Daoy (cell line): ENCODE measurements around the gene SF3B6. TPM values are rescaled to one million over a fixed set of nuclear protein-coding genes. Genes with fewer than 3 reads are reported as not detected.
"Not testable (repeated sequence)": the region's sequence is repeated elsewhere in the genome, so short reads cannot be mapped to it uniquely, and the experiment has no call there.

Experiments used
- DNase-seq: peaks from one replicate; pipeline ENCODE4 v3.0.0-alpha.2; 2015; ENCODE audit warnings: low read depth
- total RNA-seq: library from RNA; depleted of rRNA; stranded (reverse); fragments of >200 nt; shearing (Covaris generic); gene quantifications from 2 replicates; pipeline ENCODE4 v1.2.3, GENCODE V29; 2014

The SF3B6 gene
- total RNA-seq, 1 experiment from 2014 or later, result 314 TPM

DNA sequence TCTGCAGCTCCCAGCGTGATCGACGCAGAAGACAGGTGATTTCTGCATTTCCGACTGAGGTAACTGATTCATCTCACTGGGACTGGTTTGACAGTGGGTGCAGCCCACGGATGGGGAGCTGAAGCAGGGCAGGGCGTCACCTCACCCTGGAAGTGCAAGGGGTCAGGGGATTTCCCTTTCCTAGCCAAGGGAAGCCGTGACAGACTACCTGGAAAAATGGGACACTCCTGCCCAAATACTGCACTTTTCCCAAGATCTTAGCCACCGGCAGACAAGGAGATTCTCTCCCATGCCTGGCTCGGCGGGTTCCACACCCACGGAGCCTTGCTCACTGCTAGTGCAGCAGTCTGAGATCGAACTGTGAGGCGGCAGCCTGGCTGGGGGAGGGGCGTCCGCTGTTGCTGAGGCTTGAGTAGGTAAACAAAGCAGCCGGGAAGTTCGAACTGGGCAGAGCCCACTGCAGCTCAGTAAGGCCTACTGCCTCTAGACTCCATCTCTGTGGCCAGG is 19.1 kb upstream of the SF3B6 start:
- not testable (repeated sequence) for DNase-seq

DNA sequence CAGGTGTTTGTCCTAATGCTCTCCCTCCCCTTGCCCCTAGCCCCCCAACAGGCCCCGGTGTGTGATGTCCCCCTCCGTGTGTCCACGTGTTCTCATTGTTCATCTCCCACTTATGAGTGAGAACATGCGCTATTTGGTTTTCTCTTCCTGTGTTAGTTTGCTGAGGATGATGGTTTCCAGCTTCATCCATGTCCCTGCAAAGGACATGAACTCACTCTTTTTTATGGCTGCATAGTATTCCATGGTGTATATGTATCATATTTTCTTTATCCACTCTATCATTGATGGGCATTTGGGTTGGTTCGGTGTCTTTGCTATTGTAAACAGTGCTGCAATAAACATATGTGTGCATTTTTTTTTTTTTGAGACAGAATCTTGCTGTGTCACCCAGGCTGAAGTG is 17.1 kb upstream of the SF3B6 start:
- DNase-seq, result not testable (repeated sequence)

- DNase-seq, result no peak
These were observed 12.8 kb upstream of the SF3B6 start for GRCh38 chr2:24088821-24089359.

GRCh38 chr2:24087032-24087431 is 10.9 kb upstream of the SF3B6 start:
- DNase-seq, result no peak

DNA sequence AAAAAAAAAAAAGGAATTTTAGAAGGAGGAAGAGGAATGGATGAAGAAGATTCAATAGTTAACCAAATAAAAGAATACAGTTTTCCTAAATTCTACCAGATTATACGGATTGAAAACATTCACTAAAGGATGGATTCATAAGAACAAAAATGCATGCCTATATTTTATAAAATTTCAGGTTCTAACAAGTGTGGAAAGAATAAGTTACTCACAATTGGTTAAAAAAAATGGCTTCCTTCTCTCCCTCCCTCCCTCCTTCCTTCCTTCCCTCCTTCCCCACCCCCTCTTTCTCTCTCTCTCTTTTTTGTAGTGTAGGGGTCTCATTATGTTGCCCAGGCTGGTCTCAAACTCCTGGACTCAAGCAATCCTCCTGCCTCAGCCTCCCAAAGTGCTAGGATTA is 10.1 kb upstream of the SF3B6 start:
- no peak for DNase-seq

DNA sequence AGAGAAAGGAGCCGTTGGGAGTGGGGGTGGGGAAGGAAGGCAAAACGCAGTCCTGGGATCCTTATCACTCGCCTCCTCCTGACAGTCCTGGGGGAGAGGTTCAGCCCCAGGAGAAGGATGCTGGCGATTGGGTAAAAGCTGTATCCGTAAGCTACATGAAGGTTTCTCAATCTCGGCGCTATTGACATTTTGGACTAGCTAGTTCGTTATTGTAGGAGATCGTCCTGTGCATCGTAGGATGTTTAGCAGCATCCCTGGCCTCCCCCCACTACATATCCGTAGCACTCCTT is 9.0 kb upstream of the SF3B6 start:
- DNase-seq, result no peak

DNA sequence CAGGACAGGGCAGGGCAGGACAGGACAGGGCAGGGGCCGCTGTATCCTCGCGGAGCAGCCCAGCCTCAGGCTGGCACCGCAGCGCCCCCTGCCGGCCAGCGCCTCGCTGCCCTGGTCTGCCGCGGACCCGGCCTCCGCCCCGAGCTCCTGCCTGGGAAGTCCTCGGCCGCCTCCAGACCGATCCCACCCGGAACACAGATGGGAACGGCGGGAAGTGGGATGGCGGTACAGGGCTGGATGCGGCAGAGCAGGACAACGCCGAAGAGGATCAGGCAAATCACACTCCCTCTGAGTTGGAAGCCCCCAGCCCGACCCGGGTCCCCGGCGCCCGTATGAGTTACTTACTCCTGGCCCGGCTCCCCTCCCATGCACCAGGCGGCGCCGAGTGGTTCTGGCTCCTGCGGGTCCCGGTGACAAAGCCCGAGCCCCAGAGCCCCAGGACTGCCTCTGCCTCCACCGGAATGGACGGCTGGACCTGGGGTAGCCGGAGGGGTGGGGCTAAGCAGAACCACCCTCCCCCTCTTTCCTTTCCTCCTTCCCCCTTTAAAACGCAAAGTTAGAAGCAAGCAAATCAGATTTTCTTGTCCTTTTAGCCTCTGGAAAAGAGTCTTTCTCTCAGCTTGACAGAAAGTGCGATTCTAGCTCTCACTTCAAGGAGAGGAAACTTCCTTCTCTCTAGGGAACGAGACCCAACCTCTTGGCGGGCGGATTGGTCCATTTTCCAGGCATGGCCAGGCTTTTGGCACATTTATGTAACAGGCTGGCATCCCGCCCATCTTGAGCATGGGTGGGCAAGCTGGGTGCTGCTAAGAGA is 8.5 kb upstream of the SF3B6 start, which contains the start of gene TP53I3:
Gene TP53I3, minus strand, starts transcription at position 449 of the 814 bp plus-strand sequence. CDS start 508 bp downstream, outside the sequence.
- peak; percentile 94 for DNase-seq

GRCh38 chr2:24083567-24084385 is 7.7 kb upstream of the SF3B6 start:
- no peak for DNase-seq

DNA sequence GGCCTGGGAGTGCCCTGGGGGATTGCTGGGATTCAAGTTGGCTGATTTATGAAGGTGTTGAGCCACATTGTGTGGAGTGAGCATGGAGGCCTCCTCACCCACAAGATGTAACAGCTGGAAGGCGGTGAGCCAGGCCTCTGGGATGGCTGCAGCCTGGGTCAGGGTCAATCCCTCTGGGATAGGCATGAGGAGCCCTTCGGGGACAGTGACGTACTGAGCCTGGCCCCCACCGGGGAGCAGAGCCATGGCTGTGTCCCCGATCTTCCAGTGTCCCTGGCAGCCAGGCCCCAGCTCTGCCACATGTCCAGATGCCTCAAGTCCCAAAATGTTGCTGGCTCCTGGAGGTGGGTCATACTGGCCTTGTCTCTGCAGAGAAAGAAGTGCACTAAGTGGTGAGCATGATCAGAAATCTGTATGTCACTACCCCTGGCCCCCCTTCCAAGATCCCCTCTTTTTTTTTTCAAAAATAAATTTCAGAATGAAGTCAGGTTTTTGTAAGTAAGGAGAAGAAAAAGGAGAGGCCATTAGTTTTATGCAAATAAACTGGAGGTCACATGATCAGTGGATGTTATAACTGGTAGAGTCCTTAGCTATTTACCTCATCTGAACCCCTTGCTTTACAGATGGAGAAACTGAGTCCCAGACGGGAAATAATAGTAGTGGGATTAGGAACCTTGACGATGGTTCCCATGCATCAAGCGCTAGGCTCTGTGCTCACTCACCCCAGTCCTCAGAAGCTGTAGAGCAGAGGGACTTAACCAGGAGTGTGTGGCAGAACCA is 6.9 kb upstream of the SF3B6 start:
- DNase-seq, result no peak

DNA sequence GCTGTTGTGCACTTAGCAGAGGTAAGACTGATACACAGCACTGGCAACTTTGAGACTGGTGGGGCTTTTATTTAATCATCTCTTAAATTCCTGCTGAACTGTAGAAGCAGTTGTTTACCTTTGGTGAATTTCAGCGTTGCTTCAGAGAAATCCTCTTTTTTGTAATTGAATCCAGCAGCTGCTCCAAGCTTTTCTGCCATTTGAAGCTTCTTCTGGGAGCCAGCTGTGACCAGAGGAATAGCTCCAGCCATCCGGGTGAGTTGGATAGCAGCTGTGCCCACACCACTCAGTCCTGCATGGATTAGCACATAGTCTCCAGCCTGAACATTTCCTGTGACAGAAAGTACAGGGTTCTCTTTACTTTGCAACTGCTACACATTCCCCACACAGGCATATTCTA is 4.6 kb upstream of the SF3B6 start:
- no peak for DNase-seq

DNA sequence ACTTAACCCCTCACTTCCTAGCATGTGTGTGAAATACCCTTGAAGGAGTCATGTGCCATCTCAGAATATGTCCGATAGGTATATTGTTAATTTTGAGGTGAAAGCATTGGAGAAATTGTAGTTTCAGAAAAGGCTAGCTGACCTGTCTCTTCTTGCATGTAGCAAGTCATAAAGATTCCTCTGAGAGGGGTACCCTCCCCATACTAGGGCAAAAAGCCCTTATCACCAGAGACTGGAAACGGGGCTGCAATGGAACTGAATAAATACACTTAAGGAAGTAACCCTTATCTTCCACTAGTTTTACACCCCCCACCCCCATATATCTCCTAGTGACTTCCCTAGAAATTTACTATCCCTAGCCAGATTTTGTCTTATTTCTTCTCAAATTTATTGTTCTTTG is 1.8 kb upstream of the SF3B6 start:
- no peak for DNase-seq

- DNase-seq, result no peak
These were observed 1.4 kb upstream of the SF3B6 start for GRCh38 chr2:24077535-24077877.

GRCh38 chr2:24076849-24077534 is 866 bp upstream of the SF3B6 start:
- peak; percentile 15 for DNase-seq

DNA sequence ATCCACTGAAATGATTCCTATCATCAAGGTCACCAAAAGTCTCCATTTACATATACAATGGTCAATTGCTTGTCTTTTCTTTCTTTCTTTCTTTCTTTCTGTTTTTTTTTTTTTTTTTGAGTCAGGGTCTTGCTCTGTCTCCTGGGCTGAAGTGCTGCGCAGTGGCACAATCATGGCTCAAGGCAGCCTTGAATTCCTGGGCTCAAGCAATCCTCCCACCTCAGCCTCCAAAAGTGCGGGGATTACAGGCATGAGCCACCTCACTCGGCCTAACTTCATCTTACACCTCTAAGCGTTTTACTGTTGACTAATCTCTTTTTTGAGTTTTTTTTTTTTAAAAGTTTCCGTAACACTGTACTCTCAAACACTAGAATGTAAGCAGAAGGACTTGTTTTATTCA is 867 bp downstream of the SF3B6 start:
- no peak for DNase-seq

DNA sequence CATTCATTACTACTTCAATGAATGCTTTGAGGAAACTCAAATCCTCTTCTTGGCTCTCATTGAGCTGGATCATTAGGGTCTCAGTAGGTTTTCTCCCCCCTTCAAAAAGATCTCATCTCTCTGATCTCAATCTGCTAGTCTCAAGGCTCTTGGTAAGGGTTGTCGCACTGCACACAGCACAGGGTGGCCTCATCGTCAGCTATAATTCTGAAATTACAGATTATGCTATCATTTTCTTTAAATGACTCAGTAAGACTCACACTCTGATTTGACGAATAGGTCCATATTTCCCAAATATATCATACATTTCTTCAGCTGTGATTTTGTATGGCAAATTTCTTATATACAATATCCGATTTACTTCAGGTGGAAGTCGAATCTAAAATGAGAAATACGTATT is 2.3 kb downstream of the SF3B6 start:
- no peak for DNase-seq

- DNase-seq, result no peak
These were observed 3.9 kb downstream of the SF3B6 start for GRCh38 chr2:24072259-24072658.

DNA sequence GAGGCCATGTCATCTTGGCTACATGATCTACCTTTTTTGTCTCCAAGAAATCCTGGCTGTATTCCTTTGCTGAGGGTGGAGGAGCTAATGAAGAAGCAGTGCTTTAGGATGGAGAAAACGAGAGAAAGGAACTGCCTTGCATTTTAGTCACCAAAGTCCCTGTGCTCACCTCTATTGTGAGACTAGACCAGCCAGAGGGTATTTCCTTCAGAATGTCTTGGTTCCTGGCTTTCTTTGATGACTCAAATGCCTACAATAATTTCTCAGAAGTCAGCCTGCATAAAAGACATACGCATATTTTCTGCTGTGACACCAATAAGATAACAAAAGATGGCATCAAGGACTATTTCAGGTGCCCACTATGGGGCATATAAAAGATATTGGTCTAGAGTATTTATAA is 10.8 kb downstream of the SF3B6 start:
- no peak for DNase-seq

DNA sequence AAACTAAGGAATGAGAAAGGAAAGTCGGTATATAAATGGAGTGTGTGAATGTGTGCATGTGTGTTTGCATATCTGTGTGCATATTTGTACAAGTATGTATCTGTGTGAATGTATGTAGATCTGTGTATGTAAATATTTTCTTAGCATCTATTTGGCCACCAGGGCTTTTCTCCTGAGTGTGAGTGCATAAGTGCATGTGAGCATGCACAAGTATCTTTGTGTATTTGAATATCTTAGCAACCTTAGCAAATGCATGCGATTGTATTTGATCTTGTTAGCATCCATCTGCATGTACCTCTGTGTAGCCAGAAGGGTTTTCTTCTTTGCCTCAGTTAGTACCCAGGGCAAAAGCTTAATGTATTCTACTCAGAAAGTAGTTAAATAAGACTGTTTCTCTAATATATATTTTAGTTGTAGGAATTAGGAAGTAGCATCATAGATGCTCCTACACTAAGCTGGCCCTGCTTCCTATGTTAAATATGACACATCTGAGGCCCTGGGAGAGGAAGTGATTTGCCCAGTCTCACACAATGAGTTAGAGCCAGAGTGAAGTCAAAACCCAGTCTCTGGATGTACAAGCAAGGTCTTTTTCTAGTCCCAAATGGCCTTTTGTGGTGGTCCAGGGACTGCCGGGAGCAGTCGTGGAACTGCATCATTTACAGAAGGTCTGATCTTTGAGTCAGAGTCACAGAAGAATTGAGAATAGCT is 17.4 kb downstream of the SF3B6 start:
- DNase-seq, result no peak

DNA sequence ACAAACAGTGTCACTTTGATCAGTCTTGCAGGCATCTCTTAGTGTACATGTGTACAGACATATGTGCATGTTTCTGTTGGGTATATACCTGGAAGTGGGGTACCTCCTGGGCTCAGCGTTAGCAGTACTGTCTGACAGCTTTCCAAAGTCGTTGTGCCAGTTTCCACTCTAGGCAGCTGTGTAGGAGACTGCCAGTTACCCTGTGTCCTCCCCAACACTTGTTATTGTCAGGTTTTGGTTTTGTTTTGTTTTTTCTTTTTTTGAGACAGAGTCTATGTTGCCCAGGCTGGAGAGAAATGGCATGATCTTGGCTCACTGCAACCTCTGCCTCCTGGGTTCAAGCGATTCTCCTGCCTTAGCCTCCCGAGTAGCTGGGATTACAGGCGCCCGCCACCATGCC is 20.4 kb downstream of the SF3B6 start:
- no peak for DNase-seq

GRCh38 chr2:24054366-24055010 is 21.6 kb downstream of the SF3B6 start:
- DNase-seq, result no peak
